Nephron progenitor cell (in vitro differentiated cells): Measurements from ENCODE around the gene CACNB4.
"Not testable (repeated sequence)": the region's sequence is repeated elsewhere in the genome, so short reads cannot be mapped to it uniquely, and the experiment has no call there.

Experiments used
- DNase-seq: peaks from one replicate; pipeline ENCODE4 v3.0.0; 2021
- H3K27ac Mint-ChIP-seq: 2 replicates; pipeline ENCODE4 v1.8.0; 2021; ENCODE audit warnings: mild to moderate bottlenecking, moderate library complexity, mixed read lengths
- H3K27me3 Mint-ChIP-seq: 2 replicates; pipeline ENCODE4 v1.8.0; 2021; ENCODE audit warnings: mild to moderate bottlenecking, low read depth, mixed read lengths; ENCODE audit not compliant: poor library complexity
- H3K36me3 Mint-ChIP-seq: 2 replicates; pipeline ENCODE4 v1.8.0; 2021; ENCODE audit warnings: low read depth, mixed read lengths
- H3K4me1 Mint-ChIP-seq: 2 replicates; pipeline ENCODE4 v1.8.0; 2021; ENCODE audit warnings: mixed read lengths
- H3K4me3 Mint-ChIP-seq: 2 replicates; pipeline ENCODE4 v1.8.0; 2021; ENCODE audit warnings: mild to moderate bottlenecking, moderate library complexity, mixed read lengths
- H3K9me3 Mint-ChIP-seq: 2 replicates; pipeline ENCODE4 v1.8.0; 2021; ENCODE audit warnings: mild to moderate bottlenecking, moderate library complexity, mixed read lengths
- CTCF ChIP-seq: fragments of 200-600 bp; sonication (generic); IDR thresholded peaks from 2 replicates; pipeline ENCODE4 v1.5.0; 2021; ENCODE audit warnings: antibody characterized with exemption

The CACNB4 gene

GRCh38 chr2:152122161-152122560 lies 23.3 kb upstream of the CACNB4 start:
- H3K4me3 Mint-ChIP-seq: no peak overlapping the region

GRCh38 chr2:152120430-152120829 lies 21.6 kb upstream of the CACNB4 start:
- H3K36me3 Mint-ChIP-seq: peaks cover 7% of the 10 kb centered on the region
- no peak for TF ChIP-seq CTCF
- no peaks in the 10 kb centered on the region for H3K9me3 Mint-ChIP-seq
- no peak overlapping the region for H3K27ac Mint-ChIP-seq
- no peak for DNase-seq
- H3K4me1 Mint-ChIP-seq: no peaks in the 10 kb centered on the region
- H3K4me3 Mint-ChIP-seq: no peak overlapping the region
- H3K27me3 Mint-ChIP-seq: no peaks in the 10 kb centered on the region

More at GRCh38 chr2:152122161-152122560, 23.3 kb upstream of the CACNB4 start:
- Mint-ChIP-seq H3K27me3 (no peaks in the 10 kb centered on the region), H3K9me3 (no peaks in the 10 kb centered on the region), H3K36me3 (peaks cover 3% of the 10 kb centered on the region), H3K27ac (no peak overlapping the region), H3K4me1 (no peaks in the 10 kb centered on the region)
- TF ChIP-seq CTCF: no peak
- DNase-seq: no peak

DNA sequence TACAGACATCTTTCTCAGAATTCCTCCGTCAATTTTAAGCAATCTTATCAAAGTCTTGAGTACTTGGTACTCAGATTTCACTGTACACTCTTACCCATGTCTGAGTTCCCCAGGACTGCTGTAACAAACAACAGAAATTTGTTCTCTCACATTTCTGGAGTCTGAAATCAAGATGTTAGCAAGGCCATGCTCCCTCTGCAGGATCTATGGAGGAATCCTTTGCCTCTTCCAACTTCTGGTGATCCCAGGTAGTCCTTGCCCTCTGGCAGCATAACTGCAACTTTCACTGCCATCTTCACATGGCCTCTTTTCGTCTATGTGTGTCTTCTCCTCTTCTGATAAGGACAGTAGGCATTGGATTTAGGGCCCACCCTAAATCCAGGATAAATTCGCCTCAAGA lies 17.1 kb upstream of the CACNB4 start:
- Mint-ChIP-seq H3K27me3 (no peaks in the 10 kb centered on the region), H3K36me3 (peaks cover 7% of the 10 kb centered on the region), H3K4me1 (no peaks in the 10 kb centered on the region), H3K9me3 (no peaks in the 10 kb centered on the region), H3K4me3 (no peak overlapping the region), H3K27ac (peak overlapping the region; percentile 49)
- TF ChIP-seq CTCF: no peak
- DNase-seq: no peak

GRCh38 chr2:152114366-152114765 lies 15.5 kb upstream of the CACNB4 start:
- no peak overlapping the region for H3K27ac Mint-ChIP-seq
- peaks cover 2% of the 10 kb centered on the region for H3K27me3 Mint-ChIP-seq
- no peaks in the 10 kb centered on the region for H3K9me3 Mint-ChIP-seq
- H3K4me3 Mint-ChIP-seq: no peak overlapping the region
- H3K36me3 Mint-ChIP-seq: peaks cover 7% of the 10 kb centered on the region
- DNase-seq: no peak
- H3K4me1 Mint-ChIP-seq: no peaks in the 10 kb centered on the region
- no peak for TF ChIP-seq CTCF

DNA sequence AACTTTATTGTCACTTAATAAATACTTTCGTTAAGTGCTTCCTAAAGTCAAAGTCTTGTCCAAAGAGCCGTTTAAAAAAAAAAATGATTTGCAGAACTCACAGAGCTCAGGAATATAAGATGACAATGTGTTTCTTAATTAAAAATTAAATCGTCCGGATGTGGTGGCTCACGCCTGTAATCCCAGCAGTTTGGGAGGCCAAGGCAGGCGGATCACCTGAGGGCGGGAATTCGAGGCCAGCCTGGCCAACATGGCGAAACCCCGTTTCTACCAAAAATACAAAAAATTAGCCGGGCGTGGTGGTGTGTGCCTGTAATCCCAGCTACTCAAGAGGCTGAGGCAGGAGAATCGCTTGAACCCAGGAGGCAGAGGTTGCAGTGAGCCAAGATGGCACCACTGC lies 8.3 kb upstream of the CACNB4 start:
- not testable (repeated sequence) for H3K36me3 Mint-ChIP-seq, DNase-seq, H3K4me1 Mint-ChIP-seq, H3K9me3 Mint-ChIP-seq, H3K27ac Mint-ChIP-seq, H3K4me3 Mint-ChIP-seq
- peaks cover 15% of the 10 kb centered on the region for H3K27me3 Mint-ChIP-seq

DNA sequence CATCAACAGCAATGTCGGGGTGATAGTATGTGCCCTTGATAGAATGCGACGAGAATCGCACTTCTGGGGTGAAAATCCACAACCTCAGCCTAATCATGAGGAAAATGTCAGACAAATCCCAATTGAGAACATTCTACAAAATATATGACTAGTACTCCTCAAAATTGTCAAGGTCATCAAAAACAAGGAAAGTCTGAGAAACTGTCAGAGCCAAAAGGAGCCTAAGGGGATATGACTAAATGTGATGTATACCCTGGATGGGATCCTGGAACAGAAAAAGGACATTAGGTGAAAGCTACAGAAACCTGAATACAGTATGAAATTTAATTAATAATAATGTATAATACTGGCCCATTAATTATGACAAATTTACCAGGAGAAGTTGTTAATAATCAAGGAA lies 7.6 kb upstream of the CACNB4 start:
- Mint-ChIP-seq H3K9me3 (no peaks in the 10 kb centered on the region), H3K4me1 (no peaks in the 10 kb centered on the region), H3K27ac (no peak overlapping the region), H3K4me3 (no peak overlapping the region), H3K36me3 (no peaks in the 10 kb centered on the region), H3K27me3 (peaks cover 22% of the 10 kb centered on the region)
- no peak for TF ChIP-seq CTCF
- DNase-seq: no peak

DNA sequence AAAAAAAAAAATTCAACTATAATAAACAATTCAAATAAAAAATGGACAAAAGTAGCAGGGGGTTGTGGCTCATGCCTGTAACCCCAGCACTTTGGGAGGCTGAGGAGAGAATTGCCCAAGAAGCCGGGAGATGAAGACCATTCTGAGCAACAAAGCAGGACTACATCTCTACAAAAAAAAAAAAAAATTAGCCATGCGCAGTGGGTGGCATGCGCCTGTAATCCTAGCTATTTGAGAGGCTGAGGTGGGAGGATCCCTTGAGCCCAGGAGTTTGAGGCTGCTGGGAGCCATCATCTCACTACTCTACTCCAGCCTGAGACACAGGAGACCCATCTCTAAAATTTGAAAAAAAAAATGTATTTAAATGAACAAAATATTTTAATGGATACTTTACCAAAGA lies 4.4 kb upstream of the CACNB4 start:
- Mint-ChIP-seq H3K9me3 (no peaks in the 10 kb centered on the region), H3K27me3 (peaks cover 48% of the 10 kb centered on the region), H3K4me1 (peaks cover 13% of the 10 kb centered on the region), H3K27ac (no peak overlapping the region), H3K4me3 (no peak overlapping the region), H3K36me3 (no peaks in the 10 kb centered on the region)
- TF ChIP-seq CTCF: no peak
- no peak for DNase-seq
